ENCODE data around the gene IDE.

DNA sequence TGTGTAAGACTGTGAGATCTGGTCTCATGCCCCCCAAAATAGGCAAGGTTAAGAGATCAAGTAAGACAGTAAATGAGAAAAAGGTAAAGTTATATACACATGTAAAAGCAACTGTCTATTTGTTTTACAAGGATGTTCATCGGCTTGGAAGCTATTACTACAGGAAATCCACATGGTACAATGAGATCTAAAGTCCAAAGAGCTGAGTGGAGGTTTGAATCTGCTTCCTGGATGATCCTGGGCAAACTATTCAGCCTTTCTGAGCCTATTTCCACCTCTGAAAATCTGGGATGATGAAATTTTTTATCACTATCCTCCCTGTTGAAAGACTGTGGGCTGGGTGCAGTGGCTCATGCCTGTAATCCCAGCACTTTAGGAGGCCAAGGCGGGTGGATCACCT lies 123.0 kb downstream of the IDE start:
- TF ChIP-seq, protein P1, sequence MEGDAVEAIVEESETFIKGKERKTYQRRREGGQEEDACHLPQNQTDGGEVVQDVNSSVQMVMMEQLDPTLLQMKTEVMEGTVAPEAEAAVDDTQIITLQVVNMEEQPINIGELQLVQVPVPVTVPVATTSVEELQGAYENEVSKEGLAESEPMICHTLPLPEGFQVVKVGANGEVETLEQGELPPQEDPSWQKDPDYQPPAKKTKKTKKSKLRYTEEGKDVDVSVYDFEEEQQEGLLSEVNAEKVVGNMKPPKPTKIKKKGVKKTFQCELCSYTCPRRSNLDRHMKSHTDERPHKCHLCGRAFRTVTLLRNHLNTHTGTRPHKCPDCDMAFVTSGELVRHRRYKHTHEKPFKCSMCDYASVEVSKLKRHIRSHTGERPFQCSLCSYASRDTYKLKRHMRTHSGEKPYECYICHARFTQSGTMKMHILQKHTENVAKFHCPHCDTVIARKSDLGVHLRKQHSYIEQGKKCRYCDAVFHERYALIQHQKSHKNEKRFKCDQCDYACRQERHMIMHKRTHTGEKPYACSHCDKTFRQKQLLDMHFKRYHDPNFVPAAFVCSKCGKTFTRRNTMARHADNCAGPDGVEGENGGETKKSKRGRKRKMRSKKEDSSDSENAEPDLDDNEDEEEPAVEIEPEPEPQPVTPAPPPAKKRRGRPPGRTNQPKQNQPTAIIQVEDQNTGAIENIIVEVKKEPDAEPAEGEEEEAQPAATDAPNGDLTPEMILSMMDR (IDR thresholded peaks at IDR 0.05): no peak
- TF ChIP-seq POLR2A (IDR thresholded peaks at IDR 0.05) (no peak), POLR2AphosphoS5 (IDR thresholded peaks at IDR 0.05) (no peak), EP300 (IDR thresholded peaks at IDR 0.05) (no peak)

All from upper lobe of left lung (tissue), 4 donors.